Measurements from ENCODE around the gene PRSS23.

The PRSS23 gene

GRCh38 chr11:86800960-86801272 lies 574 bp downstream of the PRSS23 start:
- Histone ChIP-seq H3K27me3 (ENCODE audit: control insufficient read depth in 5 of 5, insufficient read depth in 4 of 5, low read length in 5 of 5) (peaks cover 0 to 2% (median 0%) of the 10 kb centered on the region in 5 donors), H3K9me3 (ENCODE audit: control insufficient read depth in 5 of 5, low read length in 5 of 5) (no peaks in the 10 kb centered on the region), H3K9ac (ENCODE audit: low read length in 5 of 5) (peak overlapping the region in 3 of 5 donors; percentile 26 to 71 (median 68)), H3K36me3 (ENCODE audit: control insufficient read depth in 5 of 5, insufficient read depth in 5 of 5, low read length in 5 of 5) (no peaks in the 10 kb centered on the region), H3K27ac (ENCODE audit: low read depth, low read length) (no peak overlapping the region), H3K4me3 (ENCODE audit: low read depth in 1 of 5, low read length in 5 of 5) (peak overlapping the region; percentile 66 to 78 (median 76)), H3K4me1 (ENCODE audit: control insufficient read depth in 5 of 5, insufficient read depth in 5 of 5, low read length in 5 of 5) (peaks cover 0 to 33% (median 22%) of the 10 kb centered on the region in 5 donors)

DNA sequence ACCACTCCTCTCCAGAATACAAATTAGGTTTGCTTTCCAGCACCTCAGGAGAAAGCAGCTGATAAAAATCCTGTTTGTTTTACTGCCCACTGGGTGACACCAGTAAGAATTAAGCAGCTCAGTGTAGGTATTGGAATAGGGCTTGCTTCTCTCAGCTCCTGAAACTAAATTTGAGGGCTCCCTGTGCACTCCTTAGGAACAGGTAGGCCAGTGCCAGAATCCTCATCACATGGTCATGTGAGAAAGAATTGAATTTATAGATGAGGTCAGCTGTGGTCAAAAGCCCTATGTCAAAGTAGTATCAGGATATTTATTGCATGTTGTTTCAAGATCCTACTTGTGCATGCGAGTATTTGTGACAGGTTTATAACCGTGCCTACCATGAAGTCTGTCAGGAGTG lies 1.0 kb downstream of the PRSS23 start:
- peaks cover 0 to 36% (median 22%) of the 10 kb centered on the region in 5 donors for H3K4me1 ChIP-seq (ENCODE audit: control insufficient read depth in 5 of 5, insufficient read depth in 5 of 5, low read length in 5 of 5)

DNA sequence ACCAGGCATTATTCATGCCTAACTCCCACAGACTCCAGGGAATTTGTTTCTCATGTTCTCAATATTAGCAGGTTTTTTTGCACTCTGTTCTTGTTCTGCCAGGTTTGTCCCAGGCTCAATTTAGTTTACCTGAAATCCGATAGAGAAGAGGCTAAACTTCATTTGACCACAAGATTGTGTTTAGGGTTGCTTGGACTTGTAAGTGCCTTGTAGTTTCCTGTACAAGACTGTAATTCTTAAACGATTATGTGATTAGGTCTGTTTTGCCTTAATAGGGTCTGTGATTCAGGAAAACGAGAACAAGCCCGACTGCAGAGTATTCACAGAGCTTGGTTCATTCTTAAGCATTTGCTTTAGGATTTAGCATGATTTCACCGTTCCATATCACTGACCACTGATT lies 1.8 kb downstream of the PRSS23 start:
- H3K4me1 ChIP-seq (ENCODE audit: control insufficient read depth in 5 of 5, insufficient read depth in 5 of 5, low read length in 5 of 5): peaks cover 0 to 38% (median 22%) of the 10 kb centered on the region in 5 donors
- peak overlapping the region in 3 of 5 donors; percentile 4 to 78 (median 76) for H3K4me3 ChIP-seq (ENCODE audit: low read depth in 1 of 5, low read length in 5 of 5)

More for the DNA sequence above, 1.0 kb downstream of the PRSS23 start:
- H3K4me3 ChIP-seq (ENCODE audit: low read depth in 1 of 5, low read length in 5 of 5): peak overlapping the region in 4 of 5 donors; percentile 66 to 78 (median 76)
- no peaks in the 10 kb centered on the region for H3K36me3 ChIP-seq (ENCODE audit: control insufficient read depth in 5 of 5, insufficient read depth in 5 of 5, low read length in 5 of 5)
- H3K9ac ChIP-seq (ENCODE audit: low read length in 5 of 5): peak overlapping the region in 3 of 5 donors; percentile 32 to 71 (median 68)
- no peaks in the 10 kb centered on the region for H3K9me3 ChIP-seq (ENCODE audit: control insufficient read depth in 5 of 5, low read length in 5 of 5)
- peaks cover 0 to 2% (median 0%) of the 10 kb centered on the region in 5 donors for H3K27me3 ChIP-seq (ENCODE audit: control insufficient read depth in 5 of 5, insufficient read depth in 4 of 5, low read length in 5 of 5)
- no peak overlapping the region for H3K27ac ChIP-seq (ENCODE audit: low read depth, low read length)

GRCh38 chr11:86802601-86803051 lies 2.3 kb downstream of the PRSS23 start:
- peaks cover 0 to 38% (median 22%) of the 10 kb centered on the region in 5 donors for H3K4me1 ChIP-seq (ENCODE audit: control insufficient read depth in 5 of 5, insufficient read depth in 5 of 5, low read length in 5 of 5)
- H3K27me3 ChIP-seq (ENCODE audit: control insufficient read depth in 5 of 5, insufficient read depth in 4 of 5, low read length in 5 of 5): peaks cover 0 to 2% (median 0%) of the 10 kb centered on the region in 5 donors
- no peak overlapping the region for H3K9ac ChIP-seq (ENCODE audit: low read length in 5 of 5)
- peak overlapping the region in 3 of 5 donors; percentile 4 to 78 (median 76) for H3K4me3 ChIP-seq (ENCODE audit: low read depth in 1 of 5, low read length in 5 of 5)
- H3K27ac ChIP-seq (ENCODE audit: low read depth, low read length): no peak overlapping the region
- no peaks in the 10 kb centered on the region for H3K9me3 ChIP-seq (ENCODE audit: control insufficient read depth in 5 of 5, low read length in 5 of 5)
- H3K36me3 ChIP-seq (ENCODE audit: control insufficient read depth in 5 of 5, insufficient read depth in 5 of 5, low read length in 5 of 5): no peaks in the 10 kb centered on the region

More for the DNA sequence above, 1.8 kb downstream of the PRSS23 start:
- Histone ChIP-seq H3K27ac (ENCODE audit: low read depth, low read length) (no peak overlapping the region), H3K36me3 (ENCODE audit: control insufficient read depth in 5 of 5, insufficient read depth in 5 of 5, low read length in 5 of 5) (no peaks in the 10 kb centered on the region), H3K9me3 (ENCODE audit: control insufficient read depth in 5 of 5, low read length in 5 of 5) (no peaks in the 10 kb centered on the region), H3K9ac (ENCODE audit: low read length in 5 of 5) (peak overlapping the region in 1 of 5 donors; percentile 68), H3K27me3 (ENCODE audit: control insufficient read depth in 5 of 5, insufficient read depth in 4 of 5, low read length in 5 of 5) (peaks cover 0 to 2% (median 0%) of the 10 kb centered on the region in 5 donors)

- Histone ChIP-seq H3K9ac (ENCODE audit: low read length in 5 of 5) (no peak overlapping the region), H3K4me3 (ENCODE audit: low read depth in 1 of 5, low read length in 5 of 5) (no peak overlapping the region), H3K27ac (ENCODE audit: low read depth, low read length) (no peak overlapping the region), H3K4me1 (ENCODE audit: control insufficient read depth in 5 of 5, insufficient read depth in 5 of 5, low read length in 5 of 5) (peaks cover 0 to 38% (median 22%) of the 10 kb centered on the region in 5 donors), H3K27me3 (ENCODE audit: control insufficient read depth in 5 of 5, insufficient read depth in 4 of 5, low read length in 5 of 5) (peaks cover 0 to 2% (median 0%) of the 10 kb centered on the region in 5 donors), H3K9me3 (ENCODE audit: control insufficient read depth in 5 of 5, low read length in 5 of 5) (no peaks in the 10 kb centered on the region), H3K36me3 (ENCODE audit: control insufficient read depth in 5 of 5, insufficient read depth in 5 of 5, low read length in 5 of 5) (no peaks in the 10 kb centered on the region)
Observed at GRCh38 chr11:86803136-86804045, 3.0 kb downstream of the PRSS23 start.

DNA sequence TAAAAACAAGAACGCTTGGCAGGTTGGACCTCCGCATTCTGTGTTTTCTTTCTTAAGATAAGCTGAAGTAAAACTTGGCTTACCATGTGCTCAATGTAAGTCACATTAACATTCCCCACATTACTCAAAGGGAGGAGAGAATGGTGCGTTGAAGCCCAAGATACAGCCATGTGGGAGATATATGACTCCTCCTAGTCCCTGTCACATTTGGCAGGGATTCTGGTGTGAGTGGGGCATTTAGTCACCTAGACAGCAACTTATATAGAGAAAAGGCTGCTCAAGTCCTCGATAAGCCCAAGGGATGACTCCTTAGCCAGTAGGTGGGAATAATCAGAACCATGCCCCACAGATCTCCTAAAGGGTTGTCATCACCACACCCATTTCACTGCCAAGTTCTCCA lies 4.6 kb downstream of the PRSS23 start:
- no peaks in the 10 kb centered on the region for H3K36me3 ChIP-seq (ENCODE audit: control insufficient read depth in 5 of 5, insufficient read depth in 5 of 5, low read length in 5 of 5)
- no peaks in the 10 kb centered on the region for H3K9me3 ChIP-seq (ENCODE audit: control insufficient read depth in 5 of 5, low read length in 5 of 5)
- H3K4me1 ChIP-seq (ENCODE audit: control insufficient read depth in 5 of 5, insufficient read depth in 5 of 5, low read length in 5 of 5): peaks cover 0 to 34% (median 18%) of the 10 kb centered on the region in 5 donors
- H3K9ac ChIP-seq (ENCODE audit: low read length in 5 of 5): no peak overlapping the region
- no peak overlapping the region for H3K4me3 ChIP-seq (ENCODE audit: low read depth in 1 of 5, low read length in 5 of 5)
- peaks cover 0 to 2% (median 0%) of the 10 kb centered on the region in 5 donors for H3K27me3 ChIP-seq (ENCODE audit: control insufficient read depth in 5 of 5, insufficient read depth in 4 of 5, low read length in 5 of 5)
- H3K27ac ChIP-seq (ENCODE audit: low read depth, low read length): no peak overlapping the region

GRCh38 chr11:86805873-86806310 lies 5.5 kb downstream of the PRSS23 start:
- H3K4me1 ChIP-seq (ENCODE audit: control insufficient read depth in 5 of 5, insufficient read depth in 5 of 5, low read length in 5 of 5): peaks cover 0 to 30% (median 12%) of the 10 kb centered on the region in 5 donors
- H3K4me3 ChIP-seq (ENCODE audit: low read depth in 1 of 5, low read length in 5 of 5): no peak overlapping the region
- no peaks in the 10 kb centered on the region for H3K9me3 ChIP-seq (ENCODE audit: control insufficient read depth in 5 of 5, low read length in 5 of 5)
- H3K27ac ChIP-seq (ENCODE audit: low read depth, low read length): peak overlapping the region; percentile 26
- peaks cover 0 to 2% (median 0%) of the 10 kb centered on the region in 5 donors for H3K27me3 ChIP-seq (ENCODE audit: control insufficient read depth in 5 of 5, insufficient read depth in 4 of 5, low read length in 5 of 5)
- no peaks in the 10 kb centered on the region for H3K36me3 ChIP-seq (ENCODE audit: control insufficient read depth in 5 of 5, insufficient read depth in 5 of 5, low read length in 5 of 5)
- H3K9ac ChIP-seq (ENCODE audit: low read length in 5 of 5): no peak overlapping the region

- H3K9me3 ChIP-seq (ENCODE audit: control insufficient read depth in 5 of 5, low read length in 5 of 5): no peaks in the 10 kb centered on the region
- H3K4me3 ChIP-seq (ENCODE audit: low read depth in 1 of 5, low read length in 5 of 5): no peak overlapping the region
- H3K27ac ChIP-seq (ENCODE audit: low read depth, low read length): no peak overlapping the region
- H3K4me1 ChIP-seq (ENCODE audit: control insufficient read depth in 5 of 5, insufficient read depth in 5 of 5, low read length in 5 of 5): peaks cover 0 to 20% (median 5%) of the 10 kb centered on the region in 5 donors
- H3K36me3 ChIP-seq (ENCODE audit: control insufficient read depth in 5 of 5, insufficient read depth in 5 of 5, low read length in 5 of 5): no peaks in the 10 kb centered on the region
- H3K9ac ChIP-seq (ENCODE audit: low read length in 5 of 5): no peak overlapping the region
- no peaks in the 10 kb centered on the region for H3K27me3 ChIP-seq (ENCODE audit: control insufficient read depth in 5 of 5, insufficient read depth in 4 of 5, low read length in 5 of 5)
Observed at GRCh38 chr11:86806903-86807302, 6.6 kb downstream of the PRSS23 start.

DNA sequence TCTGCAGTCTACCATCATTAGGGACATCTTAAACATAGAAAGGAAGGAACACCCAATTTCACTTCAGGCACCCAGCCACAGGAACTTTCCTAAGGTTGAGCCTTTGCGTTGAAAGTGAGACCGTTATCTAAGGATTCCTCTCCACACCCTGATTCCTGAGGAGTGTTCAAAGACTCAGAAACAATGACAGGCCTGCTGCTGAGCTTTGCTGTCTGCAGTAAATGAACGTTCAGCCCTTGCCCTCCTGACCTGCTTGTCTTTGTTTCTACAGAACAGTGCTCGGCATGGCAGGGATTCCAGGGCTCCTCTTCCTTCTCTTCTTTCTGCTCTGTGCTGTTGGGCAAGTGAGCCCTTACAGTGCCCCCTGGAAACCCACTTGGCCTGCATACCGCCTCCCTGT lies 7.0 kb downstream of the PRSS23 start:
- H3K9me3 ChIP-seq (ENCODE audit: control insufficient read depth in 5 of 5, low read length in 5 of 5): no peaks in the 10 kb centered on the region
- H3K27ac ChIP-seq (ENCODE audit: low read depth, low read length): no peak overlapping the region
- H3K36me3 ChIP-seq (ENCODE audit: control insufficient read depth in 5 of 5, insufficient read depth in 5 of 5, low read length in 5 of 5): no peaks in the 10 kb centered on the region
- no peak overlapping the region for H3K4me3 ChIP-seq (ENCODE audit: low read depth in 1 of 5, low read length in 5 of 5)
- H3K9ac ChIP-seq (ENCODE audit: low read length in 5 of 5): no peak overlapping the region
- no peaks in the 10 kb centered on the region for H3K27me3 ChIP-seq (ENCODE audit: control insufficient read depth in 5 of 5, insufficient read depth in 4 of 5, low read length in 5 of 5)
- peaks cover 0 to 16% (median 5%) of the 10 kb centered on the region in 5 donors for H3K4me1 ChIP-seq (ENCODE audit: control insufficient read depth in 5 of 5, insufficient read depth in 5 of 5, low read length in 5 of 5)

DNA sequence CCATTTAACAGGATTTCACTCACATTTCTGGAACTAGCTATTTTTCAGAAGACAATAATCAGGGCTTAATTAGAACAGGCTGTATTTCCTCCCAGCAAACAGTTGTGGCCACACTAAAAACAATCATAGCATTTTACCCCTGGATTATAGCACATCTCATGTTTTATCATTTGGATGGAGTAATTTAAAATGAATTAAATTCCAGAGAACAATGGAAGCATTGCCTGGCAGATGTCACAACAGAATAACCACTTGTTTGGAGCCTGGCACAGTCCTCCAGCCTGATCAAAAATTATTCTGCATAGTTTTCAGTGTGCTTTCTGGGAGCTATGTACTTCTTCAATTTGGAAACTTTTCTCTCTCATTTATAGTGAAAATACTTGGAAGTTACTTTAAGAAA lies 9.2 kb downstream of the PRSS23 start:
- no peak overlapping the region for H3K9ac ChIP-seq (ENCODE audit: low read length in 5 of 5)
- peaks cover 0 to 18% (median 5%) of the 10 kb centered on the region in 5 donors for H3K4me1 ChIP-seq (ENCODE audit: control insufficient read depth in 5 of 5, insufficient read depth in 5 of 5, low read length in 5 of 5)
- no peaks in the 10 kb centered on the region for H3K9me3 ChIP-seq (ENCODE audit: control insufficient read depth in 5 of 5, low read length in 5 of 5)
- H3K27me3 ChIP-seq (ENCODE audit: control insufficient read depth in 5 of 5, insufficient read depth in 4 of 5, low read length in 5 of 5): no peaks in the 10 kb centered on the region
- no peak overlapping the region for H3K27ac ChIP-seq (ENCODE audit: low read depth, low read length)
- H3K36me3 ChIP-seq (ENCODE audit: control insufficient read depth in 5 of 5, insufficient read depth in 5 of 5, low read length in 5 of 5): no peaks in the 10 kb centered on the region
- no peak overlapping the region for H3K4me3 ChIP-seq (ENCODE audit: low read depth in 1 of 5, low read length in 5 of 5)

Measured in subcutaneous abdominal adipose tissue (tissue), 5 donors.